ENCODE data around the gene ANKLE2. TPM values are rescaled to one million over a fixed set of nuclear protein-coding genes. Genes with fewer than 3 reads are reported as not detected.
"Not testable (repeated sequence)": the region's sequence is repeated elsewhere in the genome, so short reads cannot be mapped to it uniquely, and the experiment has no call there.

Gene ANKLE2
- total RNA-seq, 1 donor from 2014 or later: 40.3 TPM

DNA sequence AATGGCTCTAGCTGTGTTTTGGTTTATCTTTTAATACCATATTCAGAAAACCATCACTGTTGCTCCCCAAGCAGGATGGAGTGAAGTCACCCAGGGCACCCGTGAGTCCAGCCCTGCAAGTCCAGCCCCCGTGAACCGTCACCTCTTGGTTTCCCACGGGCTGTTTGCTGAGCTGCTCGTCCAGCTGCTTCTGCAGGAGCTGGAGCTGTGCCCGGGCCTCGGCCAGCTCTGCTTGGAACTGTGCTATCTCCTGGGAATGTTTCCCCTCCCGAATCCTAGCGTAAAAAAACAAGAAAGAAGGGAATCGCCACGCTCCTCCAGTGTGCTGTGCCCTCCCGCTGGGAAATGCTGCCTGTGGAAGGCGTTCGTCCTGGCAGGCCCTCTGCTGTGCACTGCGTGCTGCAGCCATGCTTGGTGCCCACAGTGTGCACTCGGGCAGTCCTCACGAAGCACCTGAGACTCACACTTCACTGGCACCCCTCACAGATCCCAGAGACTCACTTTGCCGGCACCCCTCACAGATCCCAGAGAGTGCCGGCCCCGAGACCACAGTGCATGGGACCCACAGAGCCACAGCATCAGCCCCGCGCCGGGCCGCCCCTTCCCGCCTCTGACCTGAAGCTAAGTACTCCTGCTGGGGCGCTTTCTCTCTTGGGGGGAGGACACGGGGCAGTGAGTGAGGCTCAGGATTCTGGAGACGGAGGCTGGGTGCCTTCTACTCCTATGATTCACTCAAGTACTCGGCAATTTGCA lies 15.4 kb upstream of the ANKLE2 start:
- DNase-seq (ENCODE audit: low spot score): peak; percentile 62

DNA sequence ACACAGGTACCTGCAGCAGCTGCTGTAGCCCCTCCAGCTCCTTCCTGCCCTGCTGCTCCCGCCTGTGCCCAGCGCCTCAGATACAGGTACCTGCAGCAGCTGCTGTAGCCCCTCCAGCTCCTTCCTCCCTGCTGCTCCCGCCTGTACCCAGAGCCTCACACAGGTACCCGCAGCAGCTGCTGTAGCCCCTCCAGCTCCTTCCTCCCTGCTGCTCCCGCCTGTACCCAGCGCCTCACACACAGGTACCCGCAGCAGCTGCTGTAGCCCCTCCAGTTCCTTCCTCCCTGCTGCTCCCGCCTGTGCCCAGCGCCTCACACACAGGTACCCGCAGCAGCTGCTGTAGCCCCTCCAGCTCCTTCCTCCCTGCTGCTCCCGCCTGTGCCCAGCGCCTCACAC lies 14.6 kb upstream of the ANKLE2 start:
- not testable (repeated sequence) for DNase-seq (ENCODE audit: low spot score)

DNA sequence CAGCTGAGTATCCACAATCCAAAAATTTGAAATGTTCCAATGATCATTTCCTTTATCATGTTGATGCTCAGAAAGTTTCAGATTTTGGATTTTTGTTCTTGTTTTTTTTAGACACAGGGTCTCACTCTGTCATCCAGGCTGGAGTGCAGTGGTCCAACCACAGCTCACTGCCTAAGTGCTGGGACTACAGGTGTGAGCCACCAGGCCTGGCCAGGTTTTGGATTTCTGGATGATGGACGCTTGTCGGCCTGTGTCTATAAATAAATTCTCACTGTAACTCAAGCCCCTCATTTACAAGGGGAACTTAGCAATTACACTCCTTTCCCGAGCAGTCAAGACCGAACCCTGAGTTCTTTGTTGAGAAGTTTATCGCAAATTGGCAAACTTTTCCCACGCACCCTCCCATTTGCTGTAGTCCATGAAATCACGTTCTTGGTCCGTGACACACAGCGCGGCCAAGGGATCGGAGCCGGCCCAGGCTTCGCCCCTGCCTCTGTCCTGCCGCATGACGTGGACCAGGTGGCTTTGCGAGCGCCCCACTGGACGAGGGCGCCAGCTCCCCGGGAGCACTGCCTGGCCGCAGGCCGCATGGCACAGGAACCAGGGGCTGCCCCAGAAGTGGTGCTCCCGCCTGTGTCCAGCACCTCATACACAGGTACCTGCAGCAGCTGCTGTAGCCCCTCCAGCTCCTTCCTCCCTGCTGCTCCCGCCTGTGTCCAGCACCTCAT lies 14.0 kb upstream of the ANKLE2 start:
- DNase-seq (ENCODE audit: low spot score): no peak

DNA sequence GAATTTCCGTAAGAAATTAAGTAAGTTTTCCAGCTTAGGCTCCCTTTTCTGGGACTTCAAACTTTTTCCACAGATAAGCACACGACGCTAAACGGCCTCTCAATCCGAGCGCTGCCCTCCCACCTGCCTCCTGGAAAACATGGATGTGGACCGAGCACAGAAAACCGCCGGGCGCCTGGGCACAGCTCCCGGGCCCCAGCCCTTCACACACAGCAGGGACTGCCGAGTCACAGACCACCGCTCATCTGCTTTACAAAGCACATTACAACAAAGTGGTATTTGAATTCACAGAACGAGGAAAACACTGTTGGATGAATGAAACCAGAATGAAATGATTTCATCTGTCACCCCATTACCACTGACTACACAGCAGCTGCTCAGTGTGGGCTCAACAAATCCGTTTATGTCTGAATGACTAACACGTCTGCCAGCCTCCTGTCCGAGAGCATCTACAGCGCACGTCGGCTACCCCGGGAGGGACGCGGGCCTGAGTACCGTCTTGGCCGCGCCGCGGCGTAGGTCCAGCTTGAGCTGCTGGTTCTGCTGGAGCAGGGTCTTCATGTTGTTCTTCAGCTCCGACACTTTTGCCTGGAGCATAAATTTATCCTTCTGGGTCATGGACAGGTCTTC lies 13.1 kb upstream of the ANKLE2 start:
- DNase-seq (ENCODE audit: low spot score): no peak

DNA sequence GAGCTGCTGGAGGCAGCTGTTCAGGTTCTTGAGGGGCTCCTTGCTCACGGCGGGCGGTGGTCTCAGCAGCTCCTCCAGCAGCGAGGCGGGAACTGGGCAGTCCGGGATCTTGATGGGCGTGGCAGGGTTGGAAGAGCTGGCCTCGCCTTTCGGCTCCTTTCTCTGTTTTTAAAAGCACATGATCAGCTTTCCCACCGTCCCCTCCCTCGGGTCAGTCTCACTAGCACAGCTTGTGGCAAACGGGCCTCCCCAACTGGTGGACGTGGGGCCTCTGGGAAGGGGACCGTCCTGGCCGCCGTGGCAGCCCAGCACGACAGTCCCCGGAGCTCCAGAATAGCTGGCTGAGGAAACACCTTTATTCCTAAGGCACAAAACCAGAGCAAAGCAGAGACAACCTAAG lies 12.5 kb upstream of the ANKLE2 start:
- no peak for DNase-seq (ENCODE audit: low spot score)

DNA sequence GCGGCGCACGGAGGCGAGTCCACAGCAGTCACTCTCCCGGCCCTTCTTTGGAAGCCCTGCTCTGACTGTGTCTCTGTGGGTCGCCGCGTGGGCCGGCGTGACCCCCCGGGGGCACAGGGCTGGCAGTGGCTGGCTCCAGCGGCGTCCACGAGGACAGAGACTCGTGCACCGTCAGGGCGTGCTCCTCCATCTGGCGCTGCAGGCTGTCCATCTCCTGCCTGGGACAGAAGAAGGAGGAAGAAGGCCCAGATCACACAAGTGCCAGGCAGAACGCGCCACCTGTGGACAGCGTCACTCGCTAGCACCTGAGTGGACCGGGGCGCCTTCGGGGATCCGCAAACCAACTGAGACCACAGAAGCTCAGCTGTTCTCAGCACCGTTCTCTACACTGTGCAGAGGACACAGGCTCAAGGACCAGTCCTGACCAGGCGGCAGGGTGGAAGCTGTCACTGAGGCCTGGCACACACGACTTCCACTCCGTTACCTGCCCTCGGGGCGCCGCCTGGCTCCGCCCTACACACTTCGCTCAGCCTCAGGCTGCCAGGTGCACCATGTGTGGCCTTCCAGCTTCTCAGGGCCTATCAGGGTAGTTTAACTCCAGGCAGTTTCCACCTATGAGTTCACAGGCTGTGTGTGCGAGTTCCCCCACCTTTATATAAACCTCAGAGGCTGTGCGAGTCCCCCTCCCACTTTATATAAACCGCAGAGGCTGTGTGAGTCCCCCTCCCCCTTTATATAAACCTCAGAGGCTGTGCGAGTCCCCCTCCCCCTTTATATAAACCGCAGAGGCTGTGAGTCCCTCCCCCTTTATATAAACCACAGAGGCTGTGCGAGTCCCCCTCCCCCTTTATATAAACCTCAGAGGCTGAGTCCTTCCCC lies 11.7 kb upstream of the ANKLE2 start:
- DNase-seq (ENCODE audit: low spot score): no peak

DNA sequence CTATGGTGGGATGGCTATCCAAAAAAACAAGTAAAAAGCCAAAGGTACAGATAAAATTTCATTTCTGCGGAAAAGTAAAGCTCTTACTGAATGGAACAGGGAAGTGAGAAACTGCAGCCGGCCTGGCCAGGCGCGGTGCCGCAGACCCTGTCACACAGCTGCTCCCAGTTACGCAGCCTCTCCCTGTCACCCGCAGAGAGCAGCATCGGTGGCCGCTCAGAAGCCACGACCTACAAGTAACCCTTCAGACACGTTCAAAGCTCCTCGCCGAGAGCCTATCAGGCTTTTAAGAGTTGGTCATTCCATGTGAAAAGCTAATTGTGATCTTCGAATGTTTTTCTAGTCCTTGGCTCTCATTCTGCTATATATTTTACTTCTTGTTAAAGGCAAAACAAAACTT lies 11.0 kb upstream of the ANKLE2 start:
- no peak for DNase-seq (ENCODE audit: low spot score)

DNA sequence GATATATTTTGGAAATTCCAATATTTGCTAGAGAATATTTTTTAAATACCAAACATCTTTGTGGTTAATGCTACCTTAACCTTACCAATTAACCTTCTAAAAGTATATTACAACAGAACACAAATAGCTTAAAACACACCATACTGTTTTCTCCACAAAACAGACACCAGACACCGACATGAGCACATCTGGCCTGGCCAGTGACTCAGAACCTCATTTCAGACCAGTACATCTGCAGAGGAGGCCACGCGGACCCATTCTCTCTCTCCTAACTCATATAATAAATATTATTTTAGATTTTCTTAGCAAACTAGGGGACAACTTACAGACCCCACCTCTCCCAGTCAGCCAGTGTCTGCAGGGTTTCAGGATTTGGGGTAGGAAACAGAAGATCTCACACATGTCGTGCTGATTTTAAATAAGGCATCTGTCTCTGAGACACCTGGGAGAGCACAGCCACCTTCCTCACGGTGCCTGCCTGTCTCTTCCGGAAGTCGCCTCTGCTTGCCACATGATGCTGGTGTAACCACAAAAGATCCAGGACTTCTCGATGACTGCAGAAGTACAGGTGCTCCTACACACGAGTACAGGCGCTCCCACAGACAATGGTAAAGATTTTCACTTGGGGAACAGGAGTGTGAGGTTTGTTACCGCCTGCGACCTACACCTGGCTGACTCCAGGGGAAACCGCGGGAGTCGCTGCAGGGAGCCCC lies 9.7 kb upstream of the ANKLE2 start:
- DNase-seq (ENCODE audit: low spot score): no peak

DNA sequence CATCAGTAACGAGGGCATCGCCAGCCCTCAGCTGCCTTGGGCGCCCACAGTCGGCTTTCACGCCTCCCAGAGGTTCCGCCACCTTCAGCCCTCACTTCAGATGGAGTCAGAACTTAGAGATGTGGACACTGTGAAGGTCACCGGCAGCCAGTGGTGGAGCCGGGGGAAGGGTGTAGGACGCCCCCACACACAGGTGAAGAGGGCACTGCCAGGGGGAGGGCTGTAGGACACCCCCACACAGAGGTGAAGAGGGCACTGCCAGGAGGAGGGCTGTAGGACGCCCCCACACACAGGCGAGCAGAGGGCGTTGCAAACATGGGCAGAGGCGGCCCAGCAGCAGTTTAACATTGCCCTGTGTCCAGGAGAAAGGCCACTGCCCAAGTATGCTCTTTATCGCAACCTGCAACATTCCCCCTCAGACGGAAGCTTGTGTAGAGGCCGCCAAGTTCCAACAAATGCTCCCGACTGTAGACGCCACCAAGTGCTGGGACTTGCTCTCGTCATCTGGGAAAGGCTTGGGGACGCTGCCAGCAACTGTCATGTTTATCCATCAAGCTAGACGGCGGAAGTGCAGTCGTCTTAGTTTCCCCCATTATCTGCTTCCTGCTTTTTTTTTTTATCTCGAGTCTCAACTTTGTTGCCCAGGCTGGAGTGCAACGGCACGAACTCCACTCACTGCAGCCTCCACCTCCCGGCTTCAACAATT lies 4.9 kb upstream of the ANKLE2 start:
- peak; percentile 28 for DNase-seq (ENCODE audit: low spot score)

DNA sequence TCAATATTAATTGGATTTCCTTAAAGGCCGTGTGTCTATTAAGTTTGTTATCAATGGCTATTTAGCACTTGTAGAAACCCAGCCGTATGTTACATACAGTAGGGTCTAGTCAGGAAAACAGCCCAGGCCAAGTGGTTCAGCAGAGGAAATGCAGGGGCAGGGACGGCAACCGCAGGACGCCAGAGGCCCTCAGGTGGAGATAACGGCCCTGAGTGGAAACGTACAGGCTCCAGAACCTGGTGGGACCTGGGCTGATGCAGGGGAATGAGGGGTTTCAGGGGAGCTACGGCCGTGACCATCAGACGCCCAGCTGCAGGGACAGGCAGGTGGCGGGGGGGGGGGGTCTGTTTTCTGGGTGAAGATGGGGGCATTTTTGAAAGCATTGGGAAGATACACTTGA lies 3.7 kb upstream of the ANKLE2 start:
- no peak for DNase-seq (ENCODE audit: low spot score)

DNA sequence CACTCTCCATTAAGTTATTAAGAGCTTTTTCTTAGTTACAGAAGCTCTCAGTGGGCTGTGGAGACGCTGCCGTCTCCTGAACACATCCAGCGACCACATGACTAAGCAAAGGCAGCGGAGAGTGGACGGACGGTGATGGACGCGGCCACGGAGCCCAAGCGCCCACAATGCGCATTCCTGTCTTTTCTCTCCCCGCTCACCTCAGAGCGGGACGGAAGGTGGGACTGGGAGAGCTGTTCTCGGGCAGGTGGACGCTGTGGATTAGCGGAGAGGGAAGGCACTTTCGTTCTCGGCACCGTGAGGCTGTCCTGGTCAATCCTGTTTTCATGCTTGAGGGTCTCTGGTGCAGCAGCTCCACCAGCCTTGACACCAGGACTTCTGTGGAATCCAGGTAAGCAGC lies 2.6 kb upstream of the ANKLE2 start:
- DNase-seq (ENCODE audit: low spot score): no peak

DNA sequence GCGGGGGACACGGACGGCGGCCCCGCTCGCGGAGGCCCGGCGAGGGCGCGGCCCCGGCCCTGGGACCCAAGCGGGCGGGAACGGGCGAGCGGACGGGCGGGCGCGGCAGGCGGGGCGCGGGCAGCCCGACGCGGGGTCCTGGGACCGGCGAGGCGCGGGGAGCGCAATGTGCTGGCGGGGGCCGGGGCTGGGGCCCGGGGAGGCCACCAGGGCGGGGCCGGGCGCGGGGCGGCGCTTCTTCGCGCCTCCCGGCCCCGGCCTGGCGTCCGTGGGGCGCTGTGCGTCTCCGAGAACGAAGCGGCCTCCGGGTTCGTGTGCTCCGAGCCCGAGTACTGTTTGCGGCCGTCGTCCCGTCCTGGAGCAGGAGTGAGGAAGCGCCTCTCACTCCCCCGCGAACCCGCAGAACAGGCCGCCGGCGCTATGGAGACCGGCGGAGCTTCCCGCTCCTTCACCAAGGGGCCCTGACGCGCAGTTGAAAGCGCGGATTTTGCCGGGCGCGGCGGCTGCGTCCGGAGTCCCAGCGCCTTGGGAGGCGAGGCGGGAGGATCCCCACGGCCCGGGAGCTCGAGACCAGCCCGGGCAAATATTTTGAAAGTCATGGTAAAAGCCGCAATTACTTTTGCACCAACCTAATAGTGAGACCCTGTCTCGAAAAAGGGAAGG lies 420 bp upstream of the ANKLE2 start:
- DNase-seq (ENCODE audit: low spot score): peak; percentile 84

DNA sequence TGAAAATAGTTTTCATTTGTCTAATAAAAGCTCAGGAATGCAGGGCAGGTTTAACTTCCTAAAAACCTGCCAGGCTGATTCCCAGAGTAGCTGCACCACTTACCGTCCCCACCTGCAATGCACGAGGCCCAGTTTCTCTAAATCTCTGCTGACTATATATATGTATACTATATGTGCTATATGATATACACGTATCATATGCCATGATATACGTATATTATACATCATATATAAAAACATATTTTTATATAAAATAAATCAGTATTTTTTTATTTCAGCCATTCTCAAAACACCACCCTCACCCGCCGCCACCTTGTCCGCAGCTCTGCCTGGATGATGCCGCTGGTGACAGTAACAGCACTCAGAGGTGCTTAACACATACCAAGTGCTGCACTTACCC lies 2.3 kb downstream of the ANKLE2 start:
- no peak for DNase-seq (ENCODE audit: low spot score)

DNA sequence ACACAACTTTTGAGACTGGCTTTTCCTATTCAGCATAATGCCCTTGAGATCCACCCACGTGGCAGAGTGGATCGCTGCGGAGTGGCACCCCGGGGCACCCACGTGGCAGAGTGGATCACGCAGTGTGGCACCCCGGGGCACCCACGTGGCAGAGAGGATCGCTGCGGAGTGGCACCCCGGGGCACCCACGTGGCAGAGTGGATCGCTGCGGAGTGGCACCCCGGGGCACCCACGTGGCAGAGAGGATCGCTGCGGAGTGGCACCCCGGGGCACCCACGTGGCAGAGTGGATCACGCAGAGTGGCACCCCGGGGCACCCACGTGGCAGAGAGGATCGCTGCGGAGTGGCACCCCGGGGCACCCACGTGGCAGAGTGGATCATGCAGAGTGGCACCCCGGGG lies 2.8 kb downstream of the ANKLE2 start:
- not testable (repeated sequence) for DNase-seq (ENCODE audit: low spot score)

DNA sequence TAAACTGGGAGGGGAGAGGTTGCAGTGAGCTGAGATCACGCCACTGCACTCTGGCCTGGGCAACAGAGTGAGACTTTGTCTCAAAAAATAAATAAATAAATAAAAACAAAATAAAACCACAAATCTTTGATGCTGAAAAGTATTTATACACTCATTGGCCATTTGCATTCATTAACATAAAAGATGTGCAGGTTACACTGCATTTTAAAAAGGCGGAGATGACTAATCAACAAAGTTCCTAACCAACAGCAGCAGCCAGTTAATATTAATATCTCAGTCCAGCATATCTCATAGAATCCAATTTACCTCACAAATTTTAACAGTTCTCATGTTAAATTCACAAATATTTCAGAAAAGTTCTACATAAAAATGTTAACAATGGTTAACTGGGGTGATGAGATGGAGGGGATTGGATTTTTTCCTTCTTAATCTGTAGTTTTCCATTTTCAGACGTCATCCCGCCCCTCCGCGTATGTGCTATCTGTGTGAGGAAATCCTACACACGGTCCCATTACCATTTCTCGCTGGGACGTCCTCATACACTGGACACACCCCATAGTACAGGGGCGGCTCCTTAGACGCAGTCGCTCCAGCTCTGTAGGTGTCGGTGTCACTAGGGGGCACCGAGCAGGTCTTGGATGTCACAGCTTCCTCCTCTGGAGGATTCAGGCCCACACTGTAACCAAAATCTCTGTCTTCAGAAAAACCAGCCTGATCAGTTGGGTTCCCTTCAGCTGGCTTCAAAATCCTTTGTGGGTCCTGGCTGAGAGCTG lies 7.3 kb downstream of the ANKLE2 start:
- no peak for DNase-seq (ENCODE audit: low spot score)

DNA sequence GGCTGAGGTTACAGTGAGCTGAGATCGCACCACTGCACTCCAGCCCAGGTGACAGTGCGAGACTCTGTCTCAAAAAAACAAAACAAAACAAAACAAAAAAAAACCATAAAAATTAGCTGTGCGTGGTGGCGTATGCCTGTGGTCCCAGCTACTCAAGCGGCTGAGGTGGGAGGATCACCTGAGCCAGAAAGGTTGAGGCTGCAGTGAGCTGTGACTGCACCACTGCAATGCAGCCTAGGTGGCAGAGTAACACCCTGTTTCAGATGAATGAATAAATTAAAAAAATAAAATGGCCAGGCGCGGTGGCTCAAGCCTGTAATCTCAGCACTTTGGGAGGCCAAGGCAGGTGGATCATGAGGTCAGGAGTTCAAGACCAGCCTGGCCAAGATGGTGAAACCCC lies 8.0 kb downstream of the ANKLE2 start:
- DNase-seq (ENCODE audit: low spot score): not testable (repeated sequence)

DNA sequence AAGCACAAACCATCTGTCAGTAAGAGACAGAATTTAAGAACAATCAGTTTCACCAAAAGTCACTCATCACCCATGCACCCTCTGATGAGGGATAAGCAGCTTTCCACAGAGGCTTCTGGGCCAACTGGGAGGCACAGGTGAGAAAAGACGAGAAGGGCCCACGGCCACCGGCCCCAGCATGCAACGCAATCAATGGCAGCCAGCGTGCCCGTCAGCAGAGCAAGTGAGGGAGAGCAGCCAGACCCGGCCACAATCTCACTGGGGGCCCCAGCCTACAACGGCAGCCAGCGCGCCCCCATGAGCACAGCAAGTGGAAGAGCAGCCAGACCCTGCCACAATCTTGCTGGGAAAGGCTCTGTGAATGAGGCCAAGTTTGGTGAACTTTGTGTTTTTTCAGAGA lies 13.3 kb downstream of the ANKLE2 start:
- DNase-seq (ENCODE audit: low spot score): no peak

DNA sequence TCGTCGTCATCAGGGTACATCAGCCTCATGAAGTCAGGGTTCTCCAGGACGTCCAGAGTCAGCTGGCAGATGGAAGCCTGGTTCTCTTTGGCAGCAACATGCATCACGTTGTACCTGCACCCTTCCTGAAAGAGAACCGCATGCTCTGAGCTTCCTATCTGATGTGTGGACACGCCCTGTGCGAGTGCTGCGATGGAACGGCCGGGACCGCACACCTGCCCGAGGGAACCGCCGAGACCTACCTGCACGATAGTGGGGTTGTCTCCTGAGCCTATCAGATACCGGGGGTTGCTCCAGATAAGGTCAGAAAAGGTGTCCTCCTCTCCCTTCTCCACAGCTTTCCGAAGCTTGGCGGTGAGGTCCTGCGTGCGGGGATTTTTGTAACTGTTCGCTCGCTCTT lies 13.7 kb downstream of the ANKLE2 start:
- DNase-seq (ENCODE audit: low spot score): no peak

DNA sequence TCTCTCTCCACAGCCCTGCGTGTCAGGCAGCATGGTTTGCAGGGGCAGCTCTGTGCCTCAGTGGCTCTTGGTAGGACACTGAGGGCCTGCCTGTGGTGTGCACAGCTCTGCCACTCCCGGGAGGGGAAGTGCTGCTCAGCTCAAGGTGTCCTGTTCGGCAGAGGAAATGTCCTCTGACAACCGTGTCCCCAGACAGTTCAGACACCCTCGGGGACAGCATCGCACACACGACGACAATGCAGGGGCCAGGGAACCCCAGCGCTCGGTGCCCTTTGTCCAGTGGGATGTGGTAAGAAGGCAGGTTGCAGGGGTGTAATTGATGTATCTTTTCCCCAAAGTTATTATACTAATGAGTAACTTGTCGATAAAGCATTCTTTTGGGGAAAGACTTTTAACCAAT lies 14.2 kb downstream of the ANKLE2 start:
- no peak for DNase-seq (ENCODE audit: low spot score)
